Testis (tissue), 3 donors: ENCODE data around the gene STX3. TPM values are rescaled to one million over a fixed set of nuclear protein-coding genes. Genes with fewer than 3 reads are reported as not detected.

ENCODE experiments used
- DNase-seq: peaks from one replicate; pipeline ENCODE4 v3.0.0-alpha.2; 2019
- H3K27ac ChIP-seq, 2 donors: fragments of 200-600 bp; sonication (generic); one replicate each; pipeline ENCODE4 v1.5.1; 2019
- H3K27me3 ChIP-seq: fragments of 200-600 bp; sonication (generic); one replicate; pipeline ENCODE4 v1.5.1; 2019
- H3K36me3 ChIP-seq: fragments of 200-600 bp; sonication (generic); one replicate; pipeline ENCODE4 v1.5.1; 2017; ENCODE audit warnings: low read depth; ENCODE audit errors: missing control alignments
- H3K4me1 ChIP-seq: fragments of 200-600 bp; sonication (generic); one replicate; pipeline ENCODE4 v1.5.1; 2019
- H3K4me3 ChIP-seq, 2 donors: fragments of 200-600 bp; sonication (generic); one replicate each; pipeline ENCODE4 v1.5.1; 2017 to 2019
- H3K9me3 ChIP-seq: fragments of 200-600 bp; sonication (generic); one replicate; pipeline ENCODE4 v1.5.1; 2017
- CTCF ChIP-seq, 3 experiments: fragments of 450-650 bp in 2 of 3; fragments of 200-600 bp in 1 of 3; sonication (generic) in 1 of 3; IDR thresholded peaks; one replicate each; pipeline ENCODE4 v1.5.1; 2016 to 2019; ENCODE audit warnings: antibody characterized with exemption in 3 of 3, mild to moderate bottlenecking in 2 of 3, moderate library complexity in 1 of 3
- POLR2A ChIP-seq: fragments of 450-650 bp; IDR thresholded peaks from one replicate; pipeline ENCODE4 v1.6.1; 2017; ENCODE audit warnings: antibody characterized with exemption, mild to moderate bottlenecking, moderate library complexity
- WGBS, 2 donors: methylation state at CpG; one replicate each; pipeline ENCODE4 v1.1.5; 2018; 5-methylcytosine and 5-hydroxymethylcytosine counted together
- intact Hi-C: fragments of 100-400 bp; cut with DNase I; formaldehyde crosslinking; loops from one replicate; pipeline ENCODE4 v1.15.1; 2023; ENCODE audit warnings: low total_unique reads
- polyA plus RNA-seq: library from polyadenylated mRNA; stranded (reverse); fragments of 350-450 nt; fragmentation: Illumina TruSeq; extraction: RNeasy Lipid Tissue Mini Kit (QIAGEN cat#74804); gene quantifications from one replicate; pipeline ENCODE4 v1.2.3, GENCODE V29; 2014; ENCODE audit warnings: low read depth, low replicate concordance; ENCODE audit not compliant: insufficient read depth
- total RNA-seq, 2 donors: library from RNA; depleted of rRNA; stranded (reverse); fragments of >200 nt; gene quantifications; one replicate each; pipeline ENCODE4 v1.2.3, GENCODE V29; 2016

STX3 gene
- total and polyA plus RNA-seq, 3 donors from 2014 or later, result 25.3 to 103 (median 94.3) TPM

- Histone ChIP-seq H3K27ac (no peak overlapping the region), H3K4me1 (no peaks in the 10 kb centered on the region), H3K36me3 (no peaks in the 10 kb centered on the region), H3K27me3 (no peaks in the 10 kb centered on the region), H3K9me3 (no peaks in the 10 kb centered on the region), H3K4me3 (no peak overlapping the region)
- intact Hi-C loops, result no loop called here
- WGBS, 2 donors, result 95 to 96% methylated on average over 1 of the region's 1 CpG
- DNase-seq, result no peak
- TF ChIP-seq POLR2A (no peak), CTCF (IDR thresholded peaks at IDR 0.05) (no peak)
Measured at GRCh38 chr11:59727426-59727825, 27.8 kb upstream of the STX3 start.

- Histone ChIP-seq H3K9me3 (no peaks in the 10 kb centered on the region), H3K27me3 (no peaks in the 10 kb centered on the region), H3K27ac (no peak overlapping the region), H3K4me3 (no peak overlapping the region), H3K4me1 (no peaks in the 10 kb centered on the region), H3K36me3 (no peaks in the 10 kb centered on the region)
- TF ChIP-seq CTCF (IDR thresholded peaks at IDR 0.05) (no peak), POLR2A (no peak)
- DNase-seq, result no peak
- intact Hi-C loops, result no loop called here
- 81 to 82% methylated on average over 3 of the region's 3 CpGs for WGBS, 2 donors
Measured at GRCh38 chr11:59728154-59728553, 27.0 kb upstream of the STX3 start.

GRCh38 chr11:59728913-59729312, 26.3 kb upstream of the STX3 start:
- no peaks in the 10 kb centered on the region for H3K4me1 ChIP-seq
- no peak overlapping the region for H3K4me3 ChIP-seq
- DNase-seq, result no peak
- no peaks in the 10 kb centered on the region for H3K36me3 ChIP-seq
- intact Hi-C loops, result no loop called here
- no peaks in the 10 kb centered on the region for H3K9me3 ChIP-seq
- no peaks in the 10 kb centered on the region for H3K27me3 ChIP-seq
- H3K27ac ChIP-seq, result no peak overlapping the region
- WGBS, 2 donors, result 60 to 64% methylated on average over 1 of the region's 1 CpG
- TF ChIP-seq POLR2A, result no peak
- no peak for TF ChIP-seq CTCF (IDR thresholded peaks at IDR 0.05)

DNA sequence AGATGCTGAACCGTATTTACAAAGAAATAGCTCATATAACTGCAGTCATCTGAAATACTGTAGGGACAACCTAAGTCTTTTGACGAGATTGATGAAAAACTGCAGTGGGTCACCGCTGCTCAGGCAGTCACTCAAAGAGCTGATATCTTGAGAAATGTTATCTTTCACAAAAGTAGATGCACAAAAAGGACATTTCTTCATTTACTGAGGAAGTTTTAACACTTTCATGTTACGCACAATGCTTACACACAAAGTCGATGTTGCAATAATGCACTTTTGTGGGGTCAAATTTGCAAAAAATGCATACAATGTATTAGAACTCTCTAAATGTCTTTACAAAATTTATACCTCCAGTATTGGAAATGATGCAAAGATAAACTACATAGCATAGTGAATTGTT, 25.3 kb upstream of the STX3 start:
- whole genome bisulfite sequencing, 2 donors, result 89 to 90% methylated on average over 5 of the region's 5 CpGs
- H3K27me3 ChIP-seq, result no peaks in the 10 kb centered on the region
- H3K9me3 ChIP-seq, result no peaks in the 10 kb centered on the region
- no peaks in the 10 kb centered on the region for H3K4me1 ChIP-seq
- no peak for TF ChIP-seq POLR2A
- no peak for TF ChIP-seq CTCF (IDR thresholded peaks at IDR 0.05)
- intact Hi-C loops, result no loop called here
- H3K36me3 ChIP-seq, result no peaks in the 10 kb centered on the region
- no peak for DNase-seq
- H3K27ac ChIP-seq, result no peak overlapping the region
- H3K4me3 ChIP-seq, result no peak overlapping the region

DNA sequence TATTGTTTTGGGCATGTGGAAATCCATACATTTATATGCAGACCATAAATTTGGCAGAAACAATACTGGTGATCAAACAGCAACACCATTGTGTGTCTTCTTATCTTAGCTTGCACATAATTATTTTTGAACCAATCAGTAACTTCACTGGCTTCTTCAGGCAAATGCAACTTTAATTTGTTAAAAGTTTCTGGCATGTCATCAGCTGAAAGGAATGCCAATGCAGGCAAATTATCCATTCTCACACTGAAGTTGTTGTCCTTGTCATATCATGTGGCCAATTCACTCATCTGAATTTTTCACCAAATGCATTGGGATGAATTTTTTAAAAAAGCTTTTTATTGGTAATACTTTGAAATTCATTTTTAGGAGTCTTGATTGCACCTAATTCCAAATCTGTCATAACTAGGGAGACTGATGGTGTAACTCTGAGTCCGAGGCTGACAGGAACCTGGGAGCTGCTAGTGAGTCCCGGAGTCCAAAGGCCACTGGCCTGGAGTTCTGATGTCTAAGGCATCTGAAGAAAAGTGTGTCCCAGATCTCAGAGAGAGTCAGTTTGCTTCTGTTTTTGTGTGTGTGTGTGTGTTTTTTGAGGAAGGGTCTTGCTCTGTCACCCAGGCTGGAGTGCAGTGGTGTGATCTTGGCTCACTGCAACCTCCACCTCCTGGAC, 24.1 kb upstream of the STX3 start:
- Histone ChIP-seq H3K27ac (no peak overlapping the region), H3K4me1 (no peaks in the 10 kb centered on the region), H3K4me3 (no peak overlapping the region), H3K9me3 (no peaks in the 10 kb centered on the region), H3K27me3 (no peaks in the 10 kb centered on the region), H3K36me3 (no peaks in the 10 kb centered on the region)
- intact Hi-C loops, result no loop called here
- no peak for TF ChIP-seq POLR2A
- TF ChIP-seq CTCF (IDR thresholded peaks at IDR 0.05), result no peak
- no peak for DNase-seq
- WGBS, 2 donors, result 87 to 89% methylated on average over 2 of the region's 2 CpGs
